GM12891 (cell line): ENCODE measurements around the gene GNPTAB.

Experiments used
- POLR2A ChIP-seq: IDR thresholded peaks from 2 replicates; pipeline ENCODE4 v1.6.1; 2011; ENCODE audit warnings: low read depth, low read length, control low read depth
- POLR2AphosphoS5 ChIP-seq: IDR thresholded peaks from 2 replicates; pipeline ENCODE4 v1.6.1; 2011; ENCODE audit warnings: low read depth, low read length, control low read depth
- POU2F2 ChIP-seq: IDR thresholded peaks from 2 replicates; pipeline ENCODE4 v1.6.1; 2011; ENCODE audit warnings: low read depth, mild to moderate bottlenecking, control low read depth, low read length, moderate library complexity
- SPI1 ChIP-seq: IDR thresholded peaks from 2 replicates; pipeline ENCODE4 v1.6.1; 2011; ENCODE audit warnings: low read depth, low read length, control low read depth
- TAF1 ChIP-seq: IDR thresholded peaks from 2 replicates; pipeline ENCODE4 v1.6.1; 2011; ENCODE audit warnings: low read depth, low read length, control low read depth

DNA sequence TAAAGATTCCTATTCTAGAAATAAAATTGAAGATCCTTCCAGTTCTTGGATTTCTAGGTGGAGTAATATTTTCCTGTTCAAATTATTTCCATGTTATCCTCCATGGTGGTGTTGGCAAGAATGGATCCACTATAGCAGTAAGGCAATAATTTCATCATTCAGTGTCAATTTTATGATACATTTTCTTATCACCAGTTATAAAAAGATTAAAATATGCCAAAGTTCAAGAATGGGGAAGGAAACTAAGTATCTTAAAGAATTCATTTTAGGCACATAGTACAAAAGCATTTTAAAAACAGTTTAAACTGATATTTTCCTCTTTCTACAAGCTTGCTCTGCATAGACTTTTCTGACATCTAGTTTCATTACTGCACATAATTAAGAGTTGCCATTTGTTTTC, 110.6 kb downstream of the GNPTAB start:
- TF ChIP-seq POLR2AphosphoS5 (no peak), TAF1 (no peak), POLR2A (no peak), SPI1 (no peak), POU2F2 (no peak)
